Loucy (cell line): ENCODE measurements around the gene ZNF608.

Experiments
- H2AFZ ChIP-seq: fragments of 200-600 bp; sonication (generic); 2 replicates; pipeline ENCODE4 v1.6.0; 2016; ENCODE audit warnings: antibody characterized with exemption, mild to moderate bottlenecking, low read length, moderate library complexity
- H3F3A ChIP-seq: fragments of 200-600 bp; 2 replicates; pipeline ENCODE4 v1.6.0; 2016; ENCODE audit warnings: antibody characterized with exemption, low read depth, mild to moderate bottlenecking
- H3K27me3 ChIP-seq: fragments of 200-600 bp; sonication (generic); 2 replicates; pipeline ENCODE4 v1.6.1; 2014; ENCODE audit warnings: low read length, mild to moderate bottlenecking; ENCODE audit not compliant: insufficient read depth, poor library complexity, severe bottlenecking
- H3K36me3 ChIP-seq: fragments of 200-600 bp; sonication (generic); 2 replicates; pipeline ENCODE4 v1.6.1; 2016; ENCODE audit warnings: low read length; ENCODE audit not compliant: insufficient read depth
- H3K4me1 ChIP-seq: fragments of 200-600 bp; sonication (generic); 2 replicates; pipeline ENCODE4 v1.5.1; 2014; ENCODE audit warnings: low read length, mild to moderate bottlenecking; ENCODE audit not compliant: insufficient read depth, poor library complexity, severe bottlenecking
- H3K4me2 ChIP-seq: fragments of 200-600 bp; sonication (generic); 2 replicates; pipeline ENCODE4 v1.6.0; 2014; ENCODE audit warnings: antibody characterized with exemption, low read length, low read depth, mild to moderate bottlenecking; ENCODE audit not compliant: poor library complexity, severe bottlenecking
- H3K4me3 ChIP-seq: fragments of 200-600 bp; sonication (generic); 2 replicates; pipeline ENCODE4 v1.5.1; 2014; ENCODE audit warnings: low read length, mild to moderate bottlenecking, mixed read lengths; ENCODE audit not compliant: poor library complexity, severe bottlenecking
- H3K79me2 ChIP-seq: fragments of 200-600 bp; sonication (generic); 2 replicates; pipeline ENCODE4 v1.6.1; 2014; ENCODE audit warnings: low read length; ENCODE audit not compliant: insufficient read depth
- H3K9ac ChIP-seq: fragments of 200-600 bp; sonication (generic); 2 replicates; pipeline ENCODE4 v1.6.0; 2014; ENCODE audit warnings: mild to moderate bottlenecking, low read depth, low read length, moderate library complexity; ENCODE audit not compliant: poor library complexity, severe bottlenecking
- H3K9me2 ChIP-seq: fragments of 200-600 bp; sonication (generic); replicated peaks from 2 replicates; pipeline ENCODE4 v1.6.1; 2016; ENCODE audit warnings: low read depth, low read length, mixed read lengths
- H3K9me3 ChIP-seq: fragments of 200-600 bp; sonication (generic); 2 replicates; pipeline ENCODE4 v1.6.1; 2014; ENCODE audit warnings: mild to moderate bottlenecking, antibody characterized with exemption, low read length, low read depth; ENCODE audit not compliant: insufficient read depth
- H4K20me1 ChIP-seq: fragments of 200-600 bp; sonication (generic); 2 replicates; pipeline ENCODE4 v1.6.0; 2014; ENCODE audit warnings: antibody characterized with exemption, low read length, mild to moderate bottlenecking; ENCODE audit not compliant: insufficient read depth, poor library complexity, severe bottlenecking
- EZH2phosphoT487 ChIP-seq: fragments of 200-600 bp; IDR thresholded peaks from 2 replicates; pipeline ENCODE4 v1.6.1; 2018; ENCODE audit warnings: antibody characterized with exemption, mild to moderate bottlenecking, moderate library complexity, borderline replicate concordance
- TF ChIP-seq, protein P1 (sequence below): fragments of 200-600 bp; sonication (generic); conservative IDR thresholded peaks from 2 replicates; pipeline ENCODE4 v1.5.1; 2014; ENCODE audit warnings: mild to moderate bottlenecking, antibody characterized with exemption, low read length

Gene ZNF608

GRCh38 chr5:124720593-124720992, 25.8 kb downstream of the ZNF608 start:
- Histone ChIP-seq H3K79me2 (no peaks in the 10 kb centered on the region), H4K20me1 (no peaks in the 10 kb centered on the region)

GRCh38 chr5:124719113-124719967, 27.1 kb downstream of the ZNF608 start:
- no peaks in the 10 kb centered on the region for H3K36me3 ChIP-seq
- no peak for TF ChIP-seq EZH2phosphoT487
- TF ChIP-seq, protein P1, sequence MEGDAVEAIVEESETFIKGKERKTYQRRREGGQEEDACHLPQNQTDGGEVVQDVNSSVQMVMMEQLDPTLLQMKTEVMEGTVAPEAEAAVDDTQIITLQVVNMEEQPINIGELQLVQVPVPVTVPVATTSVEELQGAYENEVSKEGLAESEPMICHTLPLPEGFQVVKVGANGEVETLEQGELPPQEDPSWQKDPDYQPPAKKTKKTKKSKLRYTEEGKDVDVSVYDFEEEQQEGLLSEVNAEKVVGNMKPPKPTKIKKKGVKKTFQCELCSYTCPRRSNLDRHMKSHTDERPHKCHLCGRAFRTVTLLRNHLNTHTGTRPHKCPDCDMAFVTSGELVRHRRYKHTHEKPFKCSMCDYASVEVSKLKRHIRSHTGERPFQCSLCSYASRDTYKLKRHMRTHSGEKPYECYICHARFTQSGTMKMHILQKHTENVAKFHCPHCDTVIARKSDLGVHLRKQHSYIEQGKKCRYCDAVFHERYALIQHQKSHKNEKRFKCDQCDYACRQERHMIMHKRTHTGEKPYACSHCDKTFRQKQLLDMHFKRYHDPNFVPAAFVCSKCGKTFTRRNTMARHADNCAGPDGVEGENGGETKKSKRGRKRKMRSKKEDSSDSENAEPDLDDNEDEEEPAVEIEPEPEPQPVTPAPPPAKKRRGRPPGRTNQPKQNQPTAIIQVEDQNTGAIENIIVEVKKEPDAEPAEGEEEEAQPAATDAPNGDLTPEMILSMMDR, result no peak
- H3K79me2 ChIP-seq, result no peaks in the 10 kb centered on the region
- no peaks in the 10 kb centered on the region for H3K9me2 ChIP-seq
- no peak overlapping the region for H3K4me2 ChIP-seq
- no peaks in the 10 kb centered on the region for H3K27me3 ChIP-seq
- H3K4me1 ChIP-seq, result no peaks in the 10 kb centered on the region
- H4K20me1 ChIP-seq, result no peaks in the 10 kb centered on the region
- H3K9ac ChIP-seq, result no peak overlapping the region
- no peak overlapping the region for H3K4me3 ChIP-seq
- H3F3A ChIP-seq, result no peaks in the 10 kb centered on the region
- no peaks in the 10 kb centered on the region for H3K9me3 ChIP-seq
- H2AFZ ChIP-seq, result no peak overlapping the region

More at GRCh38 chr5:124720593-124720992, 25.8 kb downstream of the ZNF608 start:
- H3K4me3 ChIP-seq, result no peak overlapping the region
- H2AFZ ChIP-seq, result no peak overlapping the region
- no peak overlapping the region for H3K9ac ChIP-seq
- H3F3A ChIP-seq, result no peaks in the 10 kb centered on the region
- no peaks in the 10 kb centered on the region for H3K36me3 ChIP-seq
- no peaks in the 10 kb centered on the region for H3K27me3 ChIP-seq
- no peaks in the 10 kb centered on the region for H3K9me3 ChIP-seq
- H3K9me2 ChIP-seq, result no peaks in the 10 kb centered on the region
- no peaks in the 10 kb centered on the region for H3K4me1 ChIP-seq
- TF ChIP-seq, protein P1, result no peak
- TF ChIP-seq EZH2phosphoT487, result no peak
- no peak overlapping the region for H3K4me2 ChIP-seq

DNA sequence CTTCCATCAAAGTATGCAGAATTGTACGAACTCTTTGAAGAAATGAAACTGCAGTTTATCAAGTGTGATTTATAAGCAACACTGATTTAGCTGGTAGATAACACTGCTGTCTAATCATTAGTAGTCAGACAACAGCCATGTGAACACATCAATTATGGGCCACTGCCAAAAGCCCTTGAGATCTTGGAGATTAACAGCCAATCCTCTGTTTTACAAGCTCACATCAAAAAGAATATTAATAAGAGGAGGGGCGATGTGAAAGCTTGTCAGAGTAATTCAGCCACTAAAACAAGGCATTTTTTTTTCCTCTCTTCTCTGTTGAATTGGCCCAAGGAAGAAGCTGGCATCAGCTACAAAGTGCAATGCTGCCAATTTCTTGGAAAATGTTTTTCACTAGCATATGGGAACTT, 28.1 kb downstream of the ZNF608 start:
- Histone ChIP-seq H3K4me3 (no peak overlapping the region), H3K9ac (no peak overlapping the region), H3K36me3 (no peaks in the 10 kb centered on the region), H3K9me2 (no peaks in the 10 kb centered on the region), H4K20me1 (no peaks in the 10 kb centered on the region), H3F3A (no peaks in the 10 kb centered on the region), H3K4me1 (no peaks in the 10 kb centered on the region), H3K79me2 (no peaks in the 10 kb centered on the region), H3K4me2 (no peak overlapping the region), H2AFZ (no peak overlapping the region), H3K9me3 (no peaks in the 10 kb centered on the region), H3K27me3 (no peaks in the 10 kb centered on the region)
- TF ChIP-seq, protein P1, result no peak
- TF ChIP-seq EZH2phosphoT487, result no peak
